HG03342 (cell line): ENCODE measurements around the gene CD151.

Experiments used
- ATAC-seq: cut with Tn5 transposase; IDR thresholded peaks from one replicate; pipeline ENCODE4 v1.9.1; 2021; ENCODE audit warnings: mild to moderate bottlenecking, moderate library complexity; ENCODE audit not compliant: unreplicated experiment

The CD151 gene

DNA sequence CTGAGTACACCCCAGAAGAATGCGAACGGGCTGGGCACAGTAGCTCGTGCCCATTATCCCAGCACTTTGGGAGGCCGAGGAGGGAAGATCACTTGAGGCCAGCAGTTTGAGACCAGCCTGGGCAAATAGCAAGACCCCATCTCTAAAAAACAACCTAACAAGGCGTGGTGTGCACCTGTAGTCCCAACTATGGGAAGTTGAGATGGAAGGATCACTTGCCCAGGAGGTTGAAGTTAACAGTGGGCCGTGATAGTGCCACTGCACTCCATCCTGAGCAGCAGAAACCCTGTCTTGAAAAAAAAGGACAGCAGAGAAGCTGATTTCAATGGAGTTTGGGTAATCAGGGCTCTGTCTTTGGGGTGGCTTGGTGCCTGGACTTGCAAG lies 19.7 kb upstream of the CD151 start:
- ATAC-seq = no peak

DNA sequence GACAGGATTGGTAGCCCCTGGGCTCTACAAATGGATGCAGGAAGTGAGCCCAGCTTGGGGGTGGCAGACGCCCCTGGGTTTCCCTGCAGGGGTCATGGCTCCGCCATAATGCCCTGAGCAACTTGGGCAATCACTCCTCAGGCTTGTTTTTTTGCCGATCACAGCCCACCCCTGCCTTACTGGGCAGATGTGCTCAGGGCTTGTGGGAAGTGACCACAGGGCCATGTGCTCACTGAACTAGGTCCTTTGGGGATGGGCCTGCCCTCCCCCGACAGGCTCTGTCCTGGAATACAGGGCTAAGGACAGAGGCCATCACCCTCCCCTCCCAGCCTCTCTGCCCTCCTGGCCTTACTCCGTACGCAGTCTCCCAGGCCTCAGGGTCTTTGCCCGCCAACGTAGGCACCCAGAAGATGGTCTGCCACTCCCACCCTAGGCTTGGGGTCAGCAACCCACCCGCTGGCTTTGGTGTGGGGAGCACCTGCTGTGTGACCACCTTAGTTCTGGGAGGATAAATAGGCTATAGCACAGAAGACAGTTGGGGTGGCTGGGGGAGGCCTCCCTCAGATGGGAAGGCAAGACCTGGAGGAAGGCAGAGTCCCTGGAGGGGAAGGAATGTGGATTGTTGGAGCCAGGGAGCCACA lies 19.2 kb upstream of the CD151 start:
- no peak for ATAC-seq

DNA sequence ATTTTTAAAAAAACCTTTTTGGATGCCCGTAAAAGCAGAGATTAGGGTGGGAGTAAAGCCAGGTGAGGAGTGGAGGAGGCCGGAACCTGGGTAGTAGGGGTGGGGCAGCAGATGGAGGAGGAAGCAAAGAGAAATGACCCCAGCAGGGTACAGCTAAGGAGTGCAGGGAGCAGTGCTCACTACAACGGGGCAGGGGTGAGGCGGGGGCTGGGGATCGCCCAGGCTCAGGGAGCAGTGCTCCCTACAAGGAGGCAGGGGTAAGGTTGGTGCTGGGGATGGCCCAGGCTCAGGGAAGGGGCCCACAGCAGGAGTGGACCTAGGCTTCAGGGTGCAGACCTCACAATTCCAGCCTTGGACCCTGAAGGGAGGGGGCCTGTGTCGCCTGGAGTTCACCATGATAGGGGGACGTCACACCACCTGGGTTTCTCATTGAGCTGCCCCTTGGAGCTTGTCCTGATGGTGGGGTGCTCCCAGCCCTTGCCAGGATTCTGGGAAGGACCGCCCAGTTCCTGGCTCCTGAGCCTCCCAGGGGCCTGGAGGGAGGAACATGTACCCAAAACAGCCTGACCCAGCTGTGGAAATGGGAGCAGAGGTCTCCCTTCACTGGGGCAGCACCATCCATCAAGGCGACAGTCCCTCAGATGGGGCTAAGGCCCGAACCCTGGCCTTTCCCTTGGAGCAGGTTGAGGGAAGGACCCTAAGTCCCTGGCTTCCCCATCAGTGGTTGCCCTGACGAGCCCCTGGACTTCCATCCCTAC lies 16.9 kb upstream of the CD151 start:
- no peak for ATAC-seq

DNA sequence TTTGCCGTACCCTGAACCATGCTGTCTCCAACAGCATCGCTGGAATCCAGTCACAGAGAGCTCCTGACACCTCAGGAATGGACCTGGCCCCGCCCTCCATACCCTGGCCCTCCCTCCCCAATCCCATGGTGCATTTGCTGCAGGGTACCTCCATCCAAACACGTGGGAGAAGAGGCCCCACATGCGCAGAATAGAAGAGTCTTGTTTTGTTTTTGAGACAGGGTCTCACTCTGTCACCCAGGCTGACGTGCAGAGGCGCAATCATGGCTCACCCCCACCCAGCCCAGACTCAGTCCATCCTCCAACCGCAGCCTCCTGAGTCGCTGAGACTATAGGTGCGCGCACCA lies 16.3 kb upstream of the CD151 start:
- ATAC-seq = no peak

DNA sequence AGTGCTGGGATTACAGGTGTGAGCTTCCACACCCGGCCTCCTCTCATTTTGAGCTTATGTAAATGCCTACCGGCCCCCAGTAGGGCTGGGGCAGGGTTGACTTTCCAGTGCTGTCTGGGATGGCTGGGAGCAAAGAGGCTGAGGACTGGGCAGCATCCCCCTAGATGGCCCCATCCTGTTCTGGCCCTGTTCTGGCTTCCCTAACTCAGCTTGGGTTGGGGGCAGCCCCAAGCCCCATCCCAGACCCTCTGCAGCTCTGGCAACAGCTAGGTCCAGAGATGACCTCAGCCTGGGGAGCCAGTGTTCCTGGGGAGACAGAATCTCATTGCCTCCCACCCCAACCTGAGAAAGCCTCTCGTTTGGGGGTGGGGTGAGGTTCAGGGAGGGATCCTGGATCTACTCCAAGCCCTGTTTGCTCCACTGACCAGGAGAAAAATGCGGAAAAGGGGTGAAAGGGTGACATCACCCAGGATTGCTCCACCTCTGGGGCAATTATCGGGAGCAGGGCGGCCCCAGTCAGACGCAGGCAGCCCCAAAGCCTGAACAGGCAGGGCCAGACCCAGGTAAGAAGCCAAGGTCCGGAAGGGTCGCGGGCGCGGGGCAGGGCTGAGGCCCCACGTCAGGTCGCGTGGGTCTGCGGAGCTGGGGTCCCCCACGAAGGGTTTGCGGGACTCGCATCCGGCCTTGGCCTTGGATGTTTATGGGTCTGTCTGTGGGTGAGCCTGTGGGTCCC lies 14.2 kb upstream of the CD151 start, which contains the start of gene PNPLA2:
Gene PNPLA2, plus strand, starts transcription at position 519 of the 733 bp plus-strand sequence. CDS start 805 bp downstream, outside the sequence.
- no peak for ATAC-seq

DNA sequence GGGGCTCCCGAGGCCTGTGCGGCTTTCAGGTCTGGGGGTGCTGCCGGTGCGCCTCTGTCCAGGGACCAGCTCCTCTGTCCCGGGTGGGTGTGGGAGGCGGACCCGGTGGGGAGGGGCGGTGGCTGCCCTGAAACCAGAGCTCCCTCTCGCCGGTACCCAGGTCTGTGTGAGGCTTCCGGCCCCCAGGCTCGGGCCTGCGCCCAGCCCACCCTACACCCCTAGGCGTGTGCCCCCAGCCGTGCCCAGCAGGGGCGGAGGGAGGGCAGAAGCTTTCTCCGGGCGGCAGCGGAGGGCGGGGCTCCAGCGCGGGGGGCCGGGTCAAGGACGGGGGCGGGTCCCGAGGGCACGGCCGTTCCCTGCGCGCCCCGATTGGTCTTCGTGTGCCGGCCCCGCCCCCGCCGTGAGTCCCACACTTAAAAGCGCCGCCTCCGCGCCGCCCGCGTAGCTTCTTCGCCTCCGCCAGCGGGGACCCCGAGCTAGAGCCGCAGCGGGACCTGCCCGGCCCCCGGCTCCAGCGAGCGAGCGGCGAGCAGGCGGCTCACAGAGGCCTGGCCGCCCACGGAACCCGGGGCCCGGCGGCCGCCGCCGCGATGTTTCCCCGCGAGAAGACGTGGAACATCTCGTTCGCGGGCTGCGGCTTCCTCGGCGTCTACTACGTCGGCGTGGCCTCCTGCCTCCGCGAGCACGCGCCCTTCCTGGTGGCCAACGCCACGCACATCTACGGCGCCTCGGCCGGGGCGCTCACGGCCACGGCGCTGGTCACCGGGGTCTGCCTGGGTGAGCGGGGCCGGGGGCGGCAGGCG lies 13.4 kb upstream of the CD151 start:
- peak; percentile 59 for ATAC-seq

DNA sequence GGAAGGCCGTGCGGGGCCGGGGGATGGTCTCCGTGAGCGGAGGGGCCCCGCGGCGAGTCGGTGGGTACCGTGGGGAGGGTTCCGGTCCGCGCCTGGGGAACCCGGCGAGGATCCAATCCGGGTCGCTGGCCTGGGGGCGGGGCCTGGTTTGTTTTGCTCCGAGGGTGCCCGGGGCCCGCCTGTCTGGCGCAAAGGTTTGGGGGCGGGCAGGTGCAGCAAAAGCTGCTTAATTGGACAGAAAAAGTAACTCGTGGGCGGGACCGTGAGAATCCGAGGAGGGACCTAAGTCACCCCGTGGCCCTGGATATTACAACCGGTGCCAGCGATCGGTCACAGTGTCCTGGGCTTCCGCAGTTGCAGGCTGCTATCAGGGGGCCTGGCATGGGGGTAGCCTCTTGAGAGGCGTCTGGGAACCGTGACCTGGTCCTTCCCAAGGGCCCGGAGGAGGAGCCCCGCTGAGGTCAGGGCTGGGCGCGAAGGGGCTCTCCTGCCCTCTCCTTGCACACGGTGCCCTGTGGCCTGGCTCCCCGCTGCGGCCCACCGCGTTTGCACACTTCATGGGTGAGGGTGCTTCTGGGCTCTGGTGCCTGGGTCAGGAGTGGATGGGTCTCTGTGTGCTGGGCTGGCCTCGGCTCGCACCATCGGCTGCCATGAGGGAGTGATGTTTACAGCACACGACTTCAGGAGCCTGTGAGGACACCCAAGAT lies 12.7 kb upstream of the CD151 start:
- ATAC-seq = peak; percentile 53

DNA sequence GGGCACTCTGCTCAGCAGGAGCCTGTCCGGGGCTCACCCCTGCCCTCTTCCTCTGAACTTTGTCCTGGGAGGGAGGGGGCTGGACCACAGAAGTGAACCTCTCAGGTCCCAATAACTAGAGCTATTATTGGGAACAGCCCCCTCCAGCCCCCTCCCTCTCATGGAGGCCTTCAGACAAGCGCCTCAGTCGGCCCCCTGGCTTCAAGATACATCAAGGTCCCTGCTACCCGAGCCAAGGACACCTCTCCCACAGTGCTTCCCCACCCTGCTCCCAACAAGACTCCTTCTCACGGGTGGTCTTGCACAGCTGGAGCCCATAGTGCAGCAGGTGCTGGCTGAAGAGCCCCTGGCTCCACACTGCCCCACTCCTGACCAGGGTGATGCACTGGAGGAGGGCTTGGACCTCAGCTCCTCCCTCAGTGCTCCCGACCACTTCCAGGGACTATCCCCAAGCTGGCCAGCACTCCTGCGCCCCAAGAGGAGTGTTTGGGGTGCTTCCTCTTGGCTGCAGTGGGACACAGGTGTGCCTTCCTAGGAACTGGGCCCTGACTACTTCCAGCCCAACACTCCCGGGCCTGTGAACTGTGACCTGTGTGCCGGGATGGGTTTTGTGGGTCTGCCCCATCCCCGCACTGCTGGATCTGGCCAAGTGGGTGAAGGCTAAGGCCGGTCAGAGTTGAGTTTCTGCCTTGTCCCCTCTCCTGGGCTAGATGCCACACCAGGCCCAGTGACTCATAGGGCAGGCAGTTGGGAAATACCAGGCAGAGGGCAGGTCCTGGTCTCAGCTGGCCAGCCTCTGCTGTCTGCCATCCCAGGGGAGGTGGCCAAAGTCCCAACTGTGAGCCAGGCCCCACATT lies 11.9 kb upstream of the CD151 start:
- no peak for ATAC-seq

DNA sequence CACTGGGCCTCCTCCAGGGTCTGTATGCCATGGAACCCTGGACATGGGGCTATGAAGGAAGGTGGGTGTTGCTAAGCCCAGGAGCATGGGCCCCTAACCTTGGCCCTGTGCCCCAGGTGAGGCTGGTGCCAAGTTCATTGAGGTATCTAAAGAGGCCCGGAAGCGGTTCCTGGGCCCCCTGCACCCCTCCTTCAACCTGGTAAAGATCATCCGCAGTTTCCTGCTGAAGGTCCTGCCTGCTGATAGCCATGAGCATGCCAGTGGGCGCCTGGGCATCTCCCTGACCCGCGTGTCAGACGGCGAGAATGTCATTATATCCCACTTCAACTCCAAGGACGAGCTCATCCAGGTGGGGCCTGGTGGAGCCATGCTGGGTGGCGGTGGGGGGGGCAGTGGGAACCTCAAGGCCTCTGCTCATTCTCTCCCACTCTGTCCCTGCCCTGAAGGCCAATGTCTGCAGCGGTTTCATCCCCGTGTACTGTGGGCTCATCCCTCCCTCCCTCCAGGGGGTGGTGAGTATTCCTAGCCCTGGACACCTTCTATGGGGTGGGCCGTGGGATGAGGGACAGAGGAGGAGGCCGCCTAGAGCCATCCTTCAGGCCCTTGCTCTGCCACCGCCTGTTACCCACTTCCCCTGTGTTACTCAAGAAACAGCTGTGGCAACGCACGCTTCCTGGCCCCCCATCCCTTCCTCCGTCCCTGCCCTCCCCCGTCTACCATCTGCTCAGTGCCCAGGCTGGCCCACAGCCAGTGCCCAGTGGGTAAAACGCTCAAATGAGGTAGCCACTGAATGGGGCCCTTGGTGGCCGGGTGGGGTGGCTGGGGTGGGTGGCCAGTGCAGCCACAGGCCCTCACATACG lies 11.0 kb upstream of the CD151 start:
- ATAC-seq = no peak

DNA sequence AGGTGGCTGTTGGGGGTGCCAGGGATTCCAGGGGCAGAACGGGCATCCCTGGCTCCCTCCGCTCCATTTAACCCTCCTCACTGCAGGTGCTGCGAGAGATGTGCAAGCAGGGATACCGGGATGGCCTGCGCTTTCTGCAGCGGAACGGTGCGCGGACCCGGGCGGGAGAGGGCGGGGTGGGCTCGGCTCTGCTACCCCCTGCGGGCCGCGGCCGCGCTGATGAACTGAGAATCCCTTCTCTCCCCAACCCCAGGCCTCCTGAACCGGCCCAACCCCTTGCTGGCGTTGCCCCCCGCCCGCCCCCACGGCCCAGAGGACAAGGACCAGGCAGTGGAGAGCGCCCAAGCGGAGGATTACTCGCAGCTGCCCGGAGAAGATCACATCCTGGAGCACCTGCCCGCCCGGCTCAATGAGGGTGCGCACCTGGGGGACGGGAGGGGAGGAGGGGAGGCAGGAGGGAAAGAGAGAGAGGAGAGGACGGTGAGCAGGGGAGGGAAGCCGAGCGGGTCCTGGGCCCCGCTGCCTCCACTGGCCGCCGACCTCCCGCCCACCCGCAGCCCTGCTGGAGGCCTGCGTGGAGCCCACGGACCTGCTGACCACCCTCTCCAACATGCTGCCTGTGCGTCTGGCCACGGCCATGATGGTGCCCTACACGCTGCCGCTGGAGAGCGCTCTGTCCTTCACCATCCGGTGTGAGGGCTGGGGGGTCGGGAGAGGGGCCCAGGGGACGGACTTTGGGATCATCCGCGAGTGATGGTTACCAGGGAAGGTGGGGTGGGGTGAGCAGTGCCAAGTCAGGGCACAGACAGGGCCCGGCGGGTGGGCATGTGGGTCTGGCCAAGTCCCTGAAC lies 9.1 kb upstream of the CD151 start:
- ATAC-seq = no peak

DNA sequence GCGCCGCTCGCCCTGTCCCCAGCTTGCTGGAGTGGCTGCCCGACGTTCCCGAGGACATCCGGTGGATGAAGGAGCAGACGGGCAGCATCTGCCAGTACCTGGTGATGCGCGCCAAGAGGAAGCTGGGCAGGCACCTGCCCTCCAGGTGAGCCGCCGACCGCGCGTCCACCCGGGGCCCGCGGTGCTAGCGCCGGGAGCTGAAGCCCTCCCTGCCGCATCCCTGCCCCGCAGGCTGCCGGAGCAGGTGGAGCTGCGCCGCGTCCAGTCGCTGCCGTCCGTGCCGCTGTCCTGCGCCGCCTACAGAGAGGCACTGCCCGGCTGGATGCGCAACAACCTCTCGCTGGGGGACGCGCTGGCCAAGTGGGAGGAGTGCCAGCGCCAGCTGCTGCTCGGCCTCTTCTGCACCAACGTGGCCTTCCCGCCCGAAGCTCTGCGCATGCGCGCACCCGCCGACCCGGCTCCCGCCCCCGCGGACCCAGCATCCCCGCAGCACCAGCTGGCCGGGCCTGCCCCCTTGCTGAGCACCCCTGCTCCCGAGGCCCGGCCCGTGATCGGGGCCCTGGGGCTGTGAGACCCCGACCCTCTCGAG lies 8.4 kb upstream of the CD151 start:
- no peak for ATAC-seq

DNA sequence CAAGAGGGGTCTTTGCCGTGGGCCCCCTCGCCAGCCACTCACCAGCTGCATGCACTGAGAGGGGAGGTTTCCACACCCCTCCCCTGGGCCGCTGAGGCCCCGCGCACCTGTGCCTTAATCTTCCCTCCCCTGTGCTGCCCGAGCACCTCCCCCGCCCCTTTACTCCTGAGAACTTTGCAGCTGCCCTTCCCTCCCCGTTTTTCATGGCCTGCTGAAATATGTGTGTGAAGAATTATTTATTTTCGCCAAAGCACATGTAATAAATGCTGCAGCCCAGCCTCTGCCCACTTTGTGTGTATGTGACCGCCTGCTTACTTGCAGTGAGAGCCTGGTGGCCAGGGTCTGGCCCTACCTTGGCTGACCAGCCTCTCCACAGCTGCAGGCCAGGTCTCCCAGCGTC lies 7.8 kb upstream of the CD151 start:
- no peak for ATAC-seq

DNA sequence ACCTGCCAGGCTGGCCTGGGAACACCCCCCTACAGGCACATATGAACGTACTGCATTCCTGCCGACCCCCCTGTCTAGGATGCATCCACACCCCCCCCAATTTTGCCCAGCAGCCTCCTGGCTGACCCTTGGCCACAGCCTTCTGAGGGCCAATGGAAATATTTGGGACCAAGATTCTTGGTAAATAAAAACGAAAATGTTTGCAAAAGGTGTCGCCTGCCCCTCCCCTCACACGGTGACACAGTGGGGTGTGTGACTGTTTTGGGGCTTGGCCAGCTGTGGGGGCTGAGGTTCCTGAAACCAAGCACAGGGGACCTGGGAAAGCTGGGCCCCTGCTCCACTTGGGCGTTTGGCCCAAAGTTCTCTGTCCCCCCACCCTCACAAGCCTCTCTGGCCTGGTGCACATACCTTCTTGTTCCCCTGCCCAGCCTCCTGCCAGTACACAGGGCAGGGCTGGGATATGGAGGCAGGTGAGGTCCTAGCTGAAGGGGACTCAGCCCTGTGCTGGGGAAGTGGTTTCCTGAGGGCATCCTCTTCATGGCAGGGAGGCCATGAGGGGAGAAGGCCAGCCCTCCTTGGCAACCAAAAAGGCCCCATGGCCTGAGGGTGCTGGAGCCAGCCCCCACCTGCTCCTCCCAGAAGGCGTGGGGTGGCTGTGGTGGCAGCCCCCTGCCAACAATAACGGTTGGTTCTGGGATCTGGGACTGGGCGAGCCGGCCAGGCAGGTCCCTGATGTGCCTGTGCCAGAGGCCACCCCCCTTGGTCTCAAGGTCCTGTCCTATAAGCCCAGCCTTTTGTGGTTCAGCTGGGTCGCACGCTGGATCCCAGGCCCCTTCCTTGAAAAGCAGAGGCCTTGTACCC lies 7.2 kb upstream of the CD151 start:
- ATAC-seq = no peak

DNA sequence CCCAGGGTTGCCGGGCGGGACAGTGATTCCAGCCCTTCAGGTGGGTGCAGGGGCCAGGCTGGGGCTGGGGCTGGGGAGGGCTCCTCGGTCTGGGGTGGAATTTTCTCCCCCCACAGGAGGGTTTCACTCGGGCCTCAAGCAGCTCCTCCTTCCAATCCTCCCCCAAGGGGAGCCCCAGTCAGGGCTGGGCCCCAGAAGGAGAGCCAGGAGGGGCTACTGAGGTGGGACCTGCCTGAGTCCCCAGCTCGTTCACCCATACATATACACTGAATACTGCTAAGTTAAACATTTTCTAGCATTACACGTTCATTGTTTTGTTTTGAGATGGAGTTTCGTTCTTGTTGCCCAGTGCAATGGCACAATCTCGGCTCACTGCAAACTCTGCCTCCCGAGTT lies 6.5 kb upstream of the CD151 start:
- no peak for ATAC-seq

DNA sequence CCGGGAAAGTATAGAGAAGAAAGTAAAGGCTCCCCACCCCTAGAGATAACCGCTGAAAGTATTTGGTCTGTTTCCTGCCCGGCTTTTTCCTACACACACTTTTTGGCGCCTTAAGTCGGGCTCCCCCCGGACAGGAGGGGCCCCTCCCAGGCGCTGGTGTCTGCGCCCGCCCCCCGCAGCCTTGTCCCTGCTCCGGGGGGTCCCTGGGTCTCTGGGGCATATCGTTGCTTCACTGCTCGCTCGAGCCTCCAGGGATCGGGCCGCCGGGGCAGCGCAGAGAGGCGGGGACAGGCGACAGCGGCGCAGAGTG lies 6.0 kb upstream of the CD151 start:
- peak; percentile 14 for ATAC-seq

DNA sequence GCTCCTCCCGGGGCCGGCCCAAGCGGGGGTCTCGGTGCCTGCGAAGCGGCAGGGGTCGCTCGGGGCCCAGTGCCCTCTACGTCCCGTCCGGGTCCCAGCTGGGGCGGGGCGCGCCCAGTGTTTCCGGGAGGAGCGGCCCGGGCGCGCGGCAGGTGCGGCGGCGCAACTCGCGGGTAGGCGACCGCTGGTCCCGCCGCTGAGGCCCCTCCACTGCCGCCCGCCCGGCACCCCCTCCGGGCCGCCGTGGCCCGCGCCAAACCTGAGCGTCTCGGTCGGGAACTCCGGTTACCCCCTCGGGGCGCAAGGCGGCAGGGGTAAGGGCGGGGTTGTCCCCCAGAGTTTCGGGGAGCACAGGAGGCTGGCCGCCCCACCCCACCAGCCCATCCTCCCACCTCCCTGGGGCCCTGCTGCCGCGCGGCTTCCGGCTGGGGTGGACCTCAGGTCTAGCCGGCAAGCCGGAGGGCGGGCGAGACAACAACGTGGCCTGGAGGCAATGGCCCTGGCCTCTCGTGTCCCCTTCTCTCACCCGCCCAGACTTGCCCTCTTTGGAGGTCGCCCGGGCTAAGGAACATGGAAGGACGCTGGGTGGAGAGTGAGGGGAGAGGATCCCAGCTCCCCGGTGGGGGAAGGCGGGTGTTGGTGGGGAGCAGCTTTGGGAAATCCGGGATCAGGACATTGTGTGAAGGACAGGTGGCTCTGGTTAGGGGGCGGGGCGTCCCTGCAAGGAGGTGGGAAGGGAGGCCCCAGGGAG lies 5.4 kb upstream of the CD151 start:
- ATAC-seq = peak; percentile 39
